ENCODE measurements around the gene RBFOX1.

Gene RBFOX1

GRCh38 chr16:7709186-7709585, 376.5 kb downstream of the RBFOX1 start:
- TF ChIP-seq, protein P1, sequence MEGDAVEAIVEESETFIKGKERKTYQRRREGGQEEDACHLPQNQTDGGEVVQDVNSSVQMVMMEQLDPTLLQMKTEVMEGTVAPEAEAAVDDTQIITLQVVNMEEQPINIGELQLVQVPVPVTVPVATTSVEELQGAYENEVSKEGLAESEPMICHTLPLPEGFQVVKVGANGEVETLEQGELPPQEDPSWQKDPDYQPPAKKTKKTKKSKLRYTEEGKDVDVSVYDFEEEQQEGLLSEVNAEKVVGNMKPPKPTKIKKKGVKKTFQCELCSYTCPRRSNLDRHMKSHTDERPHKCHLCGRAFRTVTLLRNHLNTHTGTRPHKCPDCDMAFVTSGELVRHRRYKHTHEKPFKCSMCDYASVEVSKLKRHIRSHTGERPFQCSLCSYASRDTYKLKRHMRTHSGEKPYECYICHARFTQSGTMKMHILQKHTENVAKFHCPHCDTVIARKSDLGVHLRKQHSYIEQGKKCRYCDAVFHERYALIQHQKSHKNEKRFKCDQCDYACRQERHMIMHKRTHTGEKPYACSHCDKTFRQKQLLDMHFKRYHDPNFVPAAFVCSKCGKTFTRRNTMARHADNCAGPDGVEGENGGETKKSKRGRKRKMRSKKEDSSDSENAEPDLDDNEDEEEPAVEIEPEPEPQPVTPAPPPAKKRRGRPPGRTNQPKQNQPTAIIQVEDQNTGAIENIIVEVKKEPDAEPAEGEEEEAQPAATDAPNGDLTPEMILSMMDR (IDR thresholded peaks at IDR 0.05; ENCODE audit: low read length), result no peak
- TF ChIP-seq EZH2 (IDR thresholded peaks at IDR 0.05; ENCODE audit: borderline replicate concordance, low read length), result no peak
- no peak overlapping the region for H3K4me2 ChIP-seq (ENCODE audit: low read length)
- no peak overlapping the region for H3K27ac ChIP-seq (ENCODE audit: low read depth, low read length, poor library complexity, severe bottlenecking)
- no peaks in the 10 kb centered on the region for H3K9me2 ChIP-seq (ENCODE audit: low read depth, low read length)
- H3K79me2 ChIP-seq (ENCODE audit: insufficient read depth, low read length), result no peaks in the 10 kb centered on the region
- no peaks in the 10 kb centered on the region for H3K36me3 ChIP-seq (ENCODE audit: insufficient read depth, low read length)
- H3K9me3 ChIP-seq (ENCODE audit: low read length), result no peaks in the 10 kb centered on the region
- H3K4me3 ChIP-seq (ENCODE audit: low read depth, low read length, poor library complexity, severe bottlenecking), result no peak overlapping the region
- H3F3A ChIP-seq (ENCODE audit: insufficient read depth, low read length), result no peaks in the 10 kb centered on the region
- no peak overlapping the region for H2AFZ ChIP-seq (ENCODE audit: low read length)
- H3K9ac ChIP-seq (ENCODE audit: low read length), result no peak overlapping the region
- no peaks in the 10 kb centered on the region for H3K27me3 ChIP-seq (ENCODE audit: insufficient read depth, low read length)
- no peaks in the 10 kb centered on the region for H4K20me1 ChIP-seq (ENCODE audit: insufficient read depth, low read length)
- H3K4me1 ChIP-seq (ENCODE audit: insufficient read depth, low read length, severe bottlenecking), result no peaks in the 10 kb centered on the region

- no peaks in the 10 kb centered on the region for H3F3A ChIP-seq (ENCODE audit: insufficient read depth, low read length)
- H4K20me1 ChIP-seq (ENCODE audit: insufficient read depth, low read length), result no peaks in the 10 kb centered on the region
- no peaks in the 10 kb centered on the region for H3K9me3 ChIP-seq (ENCODE audit: low read length)
- no peak overlapping the region for H3K9ac ChIP-seq (ENCODE audit: low read length)
- no peak overlapping the region for H2AFZ ChIP-seq (ENCODE audit: low read length)
- no peaks in the 10 kb centered on the region for H3K4me1 ChIP-seq (ENCODE audit: insufficient read depth, low read length, severe bottlenecking)
- H3K9me2 ChIP-seq (ENCODE audit: low read depth, low read length), result no peaks in the 10 kb centered on the region
- no peak overlapping the region for H3K27ac ChIP-seq (ENCODE audit: low read depth, low read length, poor library complexity, severe bottlenecking)
- H3K79me2 ChIP-seq (ENCODE audit: insufficient read depth, low read length), result no peaks in the 10 kb centered on the region
- no peak overlapping the region for H3K4me2 ChIP-seq (ENCODE audit: low read length)
- no peaks in the 10 kb centered on the region for H3K36me3 ChIP-seq (ENCODE audit: insufficient read depth, low read length)
- TF ChIP-seq, protein P1 (IDR thresholded peaks at IDR 0.05; ENCODE audit: low read length), result no peak
- TF ChIP-seq EZH2 (IDR thresholded peaks at IDR 0.05; ENCODE audit: borderline replicate concordance, low read length), result no peak
- no peaks in the 10 kb centered on the region for H3K27me3 ChIP-seq (ENCODE audit: insufficient read depth, low read length)
- no peak overlapping the region for H3K4me3 ChIP-seq (ENCODE audit: low read depth, low read length, poor library complexity, severe bottlenecking)
These were observed 380.6 kb downstream of the RBFOX1 start for GRCh38 chr16:7713244-7713643.

DNA sequence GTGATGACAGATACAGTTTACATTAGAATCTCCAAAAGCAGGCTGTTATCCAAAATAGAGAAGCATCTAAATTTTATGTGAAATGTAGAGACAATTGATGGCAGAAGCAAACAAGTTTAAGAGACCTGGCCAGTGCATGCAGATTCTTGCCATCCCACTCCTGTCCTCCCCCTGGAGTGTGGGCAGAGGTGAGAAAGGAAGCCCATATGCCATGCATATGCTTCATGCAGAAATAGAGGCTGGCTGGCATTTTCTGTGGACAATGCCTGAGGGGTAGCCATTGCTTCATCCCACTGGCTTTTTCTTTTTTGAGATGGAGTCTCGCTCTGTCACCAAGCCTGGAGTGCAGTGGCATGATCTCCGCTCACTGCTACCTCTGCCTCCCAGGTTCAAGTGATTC, 382.1 kb downstream of the RBFOX1 start:
- H3F3A ChIP-seq (ENCODE audit: insufficient read depth, low read length), result no peaks in the 10 kb centered on the region

More for the DNA sequence above, 382.1 kb downstream of the RBFOX1 start:
- Histone ChIP-seq H3K36me3 (ENCODE audit: insufficient read depth, low read length) (no peaks in the 10 kb centered on the region), H3K4me3 (ENCODE audit: low read depth, low read length, poor library complexity, severe bottlenecking) (no peak overlapping the region), H3K9me3 (ENCODE audit: low read length) (no peaks in the 10 kb centered on the region), H3K79me2 (ENCODE audit: insufficient read depth, low read length) (no peaks in the 10 kb centered on the region), H3K4me2 (ENCODE audit: low read length) (no peak overlapping the region), H3K27ac (ENCODE audit: low read depth, low read length, poor library complexity, severe bottlenecking) (no peak overlapping the region), H3K27me3 (ENCODE audit: insufficient read depth, low read length) (no peaks in the 10 kb centered on the region), H4K20me1 (ENCODE audit: insufficient read depth, low read length) (no peaks in the 10 kb centered on the region), H3K9ac (ENCODE audit: low read length) (no peak overlapping the region), H3K4me1 (ENCODE audit: insufficient read depth, low read length, severe bottlenecking) (no peaks in the 10 kb centered on the region), H3K9me2 (ENCODE audit: low read depth, low read length) (no peaks in the 10 kb centered on the region), H2AFZ (ENCODE audit: low read length) (no peak overlapping the region)
- no peak for TF ChIP-seq EZH2 (IDR thresholded peaks at IDR 0.05; ENCODE audit: borderline replicate concordance, low read length)
- TF ChIP-seq, protein P1 (IDR thresholded peaks at IDR 0.05; ENCODE audit: low read length), result no peak

All from OCI-LY1 (cell line).